HCT116 (cell line): Measurements from ENCODE around the gene RNF225. TPM values are rescaled to one million over a fixed set of nuclear protein-coding genes. Genes with fewer than 3 reads are reported as not detected.

ENCODE experiments used
- ATAC-seq: fragments of 200-7000 bp; cut with Tn5 transposase; 2 replicates; pipeline ENCODE4 v1.9.1; 2020; ENCODE audit warnings: mild to moderate bottlenecking, moderate library complexity
- BruUV-seq: library from RNA; stranded (reverse); fragments of 400-500 nt; replicated peaks from 2 replicates; lab custom pipeline; 2021; lab: Mats Ljungman, UMichigan
- CTCF ChIA-PET: fragments of 300-600 bp; sonication (Branson Sonifier 250); formaldehyde crosslinking; loops from one replicate; lab custom pipeline; 2021; ENCODE audit warnings: antibody characterized with exemption; lab: Charles Lee
- POLR2A ChIA-PET: fragments of 300-600, 350-600 bp; sonication (Branson Sonifier 250); formaldehyde crosslinking; loops from one replicate; lab custom pipeline; 2021; ENCODE audit warnings: antibody characterized with exemption; lab: Charles Lee
- RAD21 ChIA-PET, 2 experiments: fragments of 300-600 bp; sonication (Branson Sonifier 250); formaldehyde crosslinking; loops; one replicate each; lab custom pipeline; 2023; ENCODE audit warnings: low total read pairs in 2 of 2; ENCODE audit not compliant: uncharacterized antibody in 2 of 2, unreplicated experiment in 2 of 2, low non-redundant PET in 1 of 2; lab: Charles Lee
- DNase-seq: peaks from one replicate; pipeline ENCODE4 v3.0.0-alpha.2; 2010; ENCODE audit warnings: low read depth, low spot score
- H2AFZ ChIP-seq: fragments of 200-600 bp; shearing (Covaris generic), sonication (generic); 2 replicates; pipeline ENCODE4 v1.6.1; 2017; ENCODE audit warnings: low read depth, mixed run types, mixed read lengths, antibody characterized with exemption, low read length; ENCODE audit not compliant: poor library complexity, severe bottlenecking
- H3K27ac ChIP-seq: 2 replicates; pipeline ENCODE4 v1.5.1; 2012; ENCODE audit warnings: low read depth, low read length
- H3K27me3 ChIP-seq: fragments of 200-600 bp; sonication (generic); 2 replicates; pipeline ENCODE4 v1.6.1; 2016; ENCODE audit warnings: mixed run types, low read length, mixed read lengths; ENCODE audit not compliant: insufficient read depth
- H3K36me3 ChIP-seq, 2 experiments: fragments of 200-500 bp in 1 of 2; fragments of 200-600 bp in 1 of 2; sonication (Bioruptor generic) in 1 of 2; sonication (generic) in 1 of 2; 2 replicates each; pipeline versions ENCODE4 v1.5.1 to v1.6.1; 2014 to 2016; ENCODE audit warnings: low read length in 2 of 2, inconsistent platforms in 1 of 2, mixed read lengths in 1 of 2, mixed run types in 1 of 2; ENCODE audit not compliant: insufficient read depth in 2 of 2, control insufficient read depth in 1 of 2
- H3K4me1 ChIP-seq, 2 experiments: fragments of 200-600 bp in 1 of 2; sonication (generic) in 1 of 2; 2 replicates each; pipeline versions ENCODE4 v1.5.1 to v1.6.1; 2012 to 2017; ENCODE audit warnings: low read length in 2 of 2, inconsistent platforms in 1 of 2, mild to moderate bottlenecking in 1 of 2, mixed read lengths in 1 of 2, mixed run types in 1 of 2, moderate library complexity in 1 of 2; ENCODE audit not compliant: insufficient read depth in 2 of 2, control insufficient read depth in 1 of 2
- H3K4me2 ChIP-seq: fragments of 200-600 bp; sonication (generic); 2 replicates; pipeline ENCODE4 v1.6.1; 2017; ENCODE audit warnings: mixed run types, low read length, mixed read lengths
- H3K4me3 ChIP-seq, 2 experiments: fragments of 200-600 bp in 1 of 2; sonication (generic) in 1 of 2; replicated peaks in 1 of 2; 2 replicates each; pipeline ENCODE4 v1.5.1; 2011 to 2016; ENCODE audit warnings: low read length in 2 of 2, control low read depth in 1 of 2, low read depth in 1 of 2, mild to moderate bottlenecking in 1 of 2, mixed read lengths in 1 of 2, mixed run types in 1 of 2
- H3K79me2 ChIP-seq: fragments of 200-600 bp; sonication (generic); 2 replicates; pipeline ENCODE4 v1.6.1; 2017; ENCODE audit warnings: mild to moderate bottlenecking, mixed run types, low read length, moderate library complexity, mixed read lengths; ENCODE audit not compliant: insufficient read depth
- H3K9ac ChIP-seq: fragments of 200-600 bp; sonication (generic); 2 replicates; pipeline ENCODE4 v1.6.1; 2016; ENCODE audit warnings: low read length, mixed read lengths
- H3K9me2 ChIP-seq: fragments of 200-600 bp; sonication (generic), shearing (Covaris generic); 2 replicates; pipeline ENCODE4 v1.6.1; 2017; ENCODE audit warnings: mixed run types, mild to moderate bottlenecking, moderate library complexity; ENCODE audit not compliant: insufficient read depth
- H3K9me3 ChIP-seq, 2 experiments: fragments of 200-500 bp in 1 of 2; fragments of 200-600 bp in 1 of 2; sonication (Bioruptor generic) in 1 of 2; sonication (generic) in 1 of 2; 2 replicates each; pipeline ENCODE4 v1.6.1; 2014 to 2017; ENCODE audit warnings: low read length in 2 of 2, mixed read lengths in 2 of 2, inconsistent platforms in 1 of 2, low read depth in 1 of 2, mild to moderate bottlenecking in 1 of 2, mixed run types in 1 of 2, moderate library complexity in 1 of 2; ENCODE audit not compliant: control insufficient read depth in 1 of 2, insufficient read depth in 1 of 2
- H4K20me1 ChIP-seq: fragments of 200-600 bp; sonication (generic), shearing (Covaris generic); 2 replicates; pipeline ENCODE4 v1.6.1; 2017; ENCODE audit warnings: mixed run types, mild to moderate bottlenecking, moderate library complexity; ENCODE audit not compliant: insufficient read depth
- CBX3 ChIP-seq: IDR thresholded peaks from 2 replicates; pipeline ENCODE4 v1.6.1; 2012; ENCODE audit warnings: low read depth
- CEBPB ChIP-seq: IDR thresholded peaks from 2 replicates; pipeline ENCODE4 v1.6.1; 2012; ENCODE audit warnings: low read depth
- EGR1 ChIP-seq: IDR thresholded peaks from 2 replicates; pipeline ENCODE4 v1.6.1; 2012; ENCODE audit warnings: low read depth
- ELF1 ChIP-seq: IDR thresholded peaks from 2 replicates; pipeline ENCODE4 v1.6.1; 2012; ENCODE audit warnings: low read depth, borderline replicate concordance
- EZH2 ChIP-seq: fragments of 200-600 bp; sonication (generic); IDR thresholded peaks from 2 replicates; pipeline ENCODE4 v1.6.1; 2017; ENCODE audit warnings: antibody characterized with exemption, mixed run types
- FOSL1 ChIP-seq: IDR thresholded peaks from 2 replicates; pipeline ENCODE4 v1.6.1; 2012; ENCODE audit warnings: low read depth
- POLR2AphosphoS5 ChIP-seq: IDR thresholded peaks from 2 replicates; pipeline ENCODE4 v1.6.1; 2011; ENCODE audit warnings: mild to moderate bottlenecking, low read depth, low read length, moderate library complexity
- RAD21 ChIP-seq: IDR thresholded peaks from 2 replicates; pipeline ENCODE4 v1.6.1; 2012; ENCODE audit warnings: low read depth, mild to moderate bottlenecking
- SIN3A ChIP-seq: IDR thresholded peaks from 2 replicates; pipeline ENCODE4 v1.6.1; 2012; ENCODE audit warnings: low read depth
- SRF ChIP-seq: IDR thresholded peaks from 2 replicates; pipeline ENCODE4 v1.6.1; 2012; ENCODE audit warnings: low read depth
- TCF7L2 ChIP-seq: IDR thresholded peaks from 2 replicates; pipeline ENCODE4 v1.7.0; 2011; ENCODE audit warnings: borderline replicate concordance, inconsistent platforms; ENCODE audit not compliant: insufficient read depth, insufficient read length; ENCODE audit errors: extremely low read depth
- ZBTB33 ChIP-seq: IDR thresholded peaks from 2 replicates; pipeline ENCODE4 v1.6.1; 2011; ENCODE audit warnings: mild to moderate bottlenecking, low read length, moderate library complexity; ENCODE audit not compliant: insufficient replicate concordance; ENCODE audit errors: extremely low read depth
- ZNF274 ChIP-seq: fragments of 200-500 bp; sonication (Bioruptor generic); IDR thresholded peaks from 2 replicates; pipeline ENCODE4 v1.6.1; 2014; ENCODE audit warnings: mild to moderate bottlenecking, low read depth, low read length, inconsistent platforms
- intact Hi-C: fragments of 100-400 bp; cut with micrococcal nuclease; formaldehyde crosslinking; loops from 2 replicates; pipeline ENCODE4 v1.10.0; 2022
- total RNA-seq: library from RNA; stranded (reverse); gene quantifications from one replicate; pipeline ENCODE4 v1.2.1, GENCODE V29; 2021; ENCODE audit not compliant: unreplicated experiment
- TF ChIP-seq, protein P1 (sequence below), 3 experiments: fragments of 200-600 bp in 1 of 3; sonication (generic) in 1 of 3; IDR thresholded peaks in 2 of 3; conservative IDR thresholded peaks in 1 of 3; 2 replicates each; pipeline ENCODE4 v1.5.1; 2012 to 2017; ENCODE audit warnings: low read depth in 2 of 3, low read length in 2 of 3, antibody characterized with exemption in 1 of 3, borderline replicate concordance in 1 of 3, control low read depth in 1 of 3, mild to moderate bottlenecking in 1 of 3, mixed read lengths in 1 of 3, mixed run types in 1 of 3, moderate library complexity in 1 of 3; ENCODE audit not compliant: insufficient read depth in 1 of 3
- TF ChIP-seq, protein P2 (sequence below): IDR thresholded peaks from 2 replicates; pipeline ENCODE4 v1.6.1; 2012; ENCODE audit warnings: low read depth

RNF225 gene
- total RNA-seq, 1 experiment from 2014 or later: 1.2 TPM

- TF ChIP-seq ELF1 (no peak), TCF7L2 (no peak), CBX3 (no peak), EZH2 (no peak), ZNF274 (no peak)
- TF ChIP-seq, protein P1, sequence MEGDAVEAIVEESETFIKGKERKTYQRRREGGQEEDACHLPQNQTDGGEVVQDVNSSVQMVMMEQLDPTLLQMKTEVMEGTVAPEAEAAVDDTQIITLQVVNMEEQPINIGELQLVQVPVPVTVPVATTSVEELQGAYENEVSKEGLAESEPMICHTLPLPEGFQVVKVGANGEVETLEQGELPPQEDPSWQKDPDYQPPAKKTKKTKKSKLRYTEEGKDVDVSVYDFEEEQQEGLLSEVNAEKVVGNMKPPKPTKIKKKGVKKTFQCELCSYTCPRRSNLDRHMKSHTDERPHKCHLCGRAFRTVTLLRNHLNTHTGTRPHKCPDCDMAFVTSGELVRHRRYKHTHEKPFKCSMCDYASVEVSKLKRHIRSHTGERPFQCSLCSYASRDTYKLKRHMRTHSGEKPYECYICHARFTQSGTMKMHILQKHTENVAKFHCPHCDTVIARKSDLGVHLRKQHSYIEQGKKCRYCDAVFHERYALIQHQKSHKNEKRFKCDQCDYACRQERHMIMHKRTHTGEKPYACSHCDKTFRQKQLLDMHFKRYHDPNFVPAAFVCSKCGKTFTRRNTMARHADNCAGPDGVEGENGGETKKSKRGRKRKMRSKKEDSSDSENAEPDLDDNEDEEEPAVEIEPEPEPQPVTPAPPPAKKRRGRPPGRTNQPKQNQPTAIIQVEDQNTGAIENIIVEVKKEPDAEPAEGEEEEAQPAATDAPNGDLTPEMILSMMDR (IDR thresholded peaks at IDR 0.05 in 2 of 3, conservative IDR thresholded peaks at IDR 0.05 in 1 of 3; ENCODE audit: borderline replicate concordance in 1 of 3, insufficient read depth in 1 of 3, low read depth in 2 of 3, low read length in 2 of 3): no peak
- TF ChIP-seq, all 23 proteins: peak for 0
Measured at GRCh38 chr19:58400316-58400915, 5.0 kb downstream of the RNF225 start (continued).

- Histone ChIP-seq H4K20me1 (no peaks in the 10 kb centered on the region), H3K4me3 (peak overlapping the region; percentile 68 to 83), H3K9me3 (no peaks in the 10 kb centered on the region), H3K4me2 (peak overlapping the region; percentile 97), H2AFZ (no peak overlapping the region), H3K9me2 (no peaks in the 10 kb centered on the region), H3K9ac (peak overlapping the region; percentile 86), H3K4me1 (peaks cover 12 to 21% of the 10 kb centered on the region in 2 experiments), H3K79me2 (peaks cover 15% of the 10 kb centered on the region), H3K27me3 (no peaks in the 10 kb centered on the region), H3K36me3 (no peaks in the 10 kb centered on the region), H3K27ac (peak overlapping the region; percentile 80)
- intact Hi-C loops: no loop called here
- ChIA-PET CTCF (no interaction called here), POLR2A (no interaction called here), RAD21 (no interaction called here)
- ATAC-seq (peak; percentile 96), DNase-seq (peak; percentile 99)
- no TSS peak for BruUV-seq
- TF ChIP-seq TCF7L2: no peak
- peak; percentile 37; the same call in 1 of the 2 replicates for TF ChIP-seq SIN3A
- peak; percentile 39; the same call in 1 of the 2 replicates for TF ChIP-seq SRF
- TF ChIP-seq ELF1: no peak
- TF ChIP-seq, protein P2, sequence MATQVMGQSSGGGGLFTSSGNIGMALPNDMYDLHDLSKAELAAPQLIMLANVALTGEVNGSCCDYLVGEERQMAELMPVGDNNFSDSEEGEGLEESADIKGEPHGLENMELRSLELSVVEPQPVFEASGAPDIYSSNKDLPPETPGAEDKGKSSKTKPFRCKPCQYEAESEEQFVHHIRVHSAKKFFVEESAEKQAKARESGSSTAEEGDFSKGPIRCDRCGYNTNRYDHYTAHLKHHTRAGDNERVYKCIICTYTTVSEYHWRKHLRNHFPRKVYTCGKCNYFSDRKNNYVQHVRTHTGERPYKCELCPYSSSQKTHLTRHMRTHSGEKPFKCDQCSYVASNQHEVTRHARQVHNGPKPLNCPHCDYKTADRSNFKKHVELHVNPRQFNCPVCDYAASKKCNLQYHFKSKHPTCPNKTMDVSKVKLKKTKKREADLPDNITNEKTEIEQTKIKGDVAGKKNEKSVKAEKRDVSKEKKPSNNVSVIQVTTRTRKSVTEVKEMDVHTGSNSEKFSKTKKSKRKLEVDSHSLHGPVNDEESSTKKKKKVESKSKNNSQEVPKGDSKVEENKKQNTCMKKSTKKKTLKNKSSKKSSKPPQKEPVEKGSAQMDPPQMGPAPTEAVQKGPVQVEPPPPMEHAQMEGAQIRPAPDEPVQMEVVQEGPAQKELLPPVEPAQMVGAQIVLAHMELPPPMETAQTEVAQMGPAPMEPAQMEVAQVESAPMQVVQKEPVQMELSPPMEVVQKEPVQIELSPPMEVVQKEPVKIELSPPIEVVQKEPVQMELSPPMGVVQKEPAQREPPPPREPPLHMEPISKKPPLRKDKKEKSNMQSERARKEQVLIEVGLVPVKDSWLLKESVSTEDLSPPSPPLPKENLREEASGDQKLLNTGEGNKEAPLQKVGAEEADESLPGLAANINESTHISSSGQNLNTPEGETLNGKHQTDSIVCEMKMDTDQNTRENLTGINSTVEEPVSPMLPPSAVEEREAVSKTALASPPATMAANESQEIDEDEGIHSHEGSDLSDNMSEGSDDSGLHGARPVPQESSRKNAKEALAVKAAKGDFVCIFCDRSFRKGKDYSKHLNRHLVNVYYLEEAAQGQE: no peak
- no peak for TF ChIP-seq RAD21
- TF ChIP-seq CEBPB: no peak
- no peak for TF ChIP-seq EZH2
- peak; percentile 90 for TF ChIP-seq POLR2AphosphoS5
- no peak for TF ChIP-seq ZBTB33
- no peak for TF ChIP-seq FOSL1
- no peak for TF ChIP-seq EGR1
Measured at GRCh38 chr19:58400916-58401839, 5.7 kb downstream of the RNF225 start.
